Panc1 (cell line): ENCODE results near the gene UBN2. TPM values are rescaled to one million over a fixed set of nuclear protein-coding genes. Genes with fewer than 3 reads are reported as not detected.
"Not testable (repeated sequence)": the region's sequence is repeated elsewhere in the genome, so short reads cannot be mapped to it uniquely, and the experiment has no call there.

Experiments used
- ATAC-seq: fragments of 200-7000 bp; cut with Tn5 transposase; 2 replicates; pipeline ENCODE4 v1.9.1; 2020; ENCODE audit warnings: mild to moderate bottlenecking, moderate library complexity
- BruUV-seq: library from RNA; stranded (reverse); fragments of 400-500 nt; replicated peaks from 2 replicates; lab custom pipeline; 2021; lab: Mats Ljungman, UMichigan
- CTCF ChIA-PET: fragments of 300-600 bp; sonication (Branson Sonifier 250); formaldehyde crosslinking; loops from one replicate; lab custom pipeline; 2022; ENCODE audit warnings: antibody characterized with exemption; lab: Charles Lee
- POLR2A ChIA-PET: fragments of 300-600 bp; sonication (Branson Sonifier 250); formaldehyde crosslinking; loops from one replicate; lab custom pipeline; 2022; ENCODE audit warnings: antibody characterized with exemption; lab: Charles Lee
- DNase-seq: peaks from one replicate; pipeline ENCODE4 v3.0.0-alpha.2; 2010; ENCODE audit warnings: low read depth, low spot score
- H3K27ac ChIP-seq: 2 replicates; pipeline ENCODE4 v1.5.1; 2011; ENCODE audit warnings: mild to moderate bottlenecking, low read length, inconsistent platforms
- H3K27me3 ChIP-seq: fragments of 200-500 bp; sonication (Bioruptor generic); 2 replicates; pipeline ENCODE4 v1.6.0; 2014; ENCODE audit warnings: low read length, inconsistent platforms; ENCODE audit not compliant: control insufficient read depth, insufficient read depth
- H3K36me3 ChIP-seq: fragments of 200-500 bp; sonication (Bioruptor generic); 2 replicates; pipeline ENCODE4 v1.5.1; 2014; ENCODE audit warnings: inconsistent platforms, mild to moderate bottlenecking, low read length, moderate library complexity; ENCODE audit not compliant: control insufficient read depth, insufficient read depth
- H3K4me1 ChIP-seq: 2 replicates; pipeline ENCODE4 v1.5.1; 2011; ENCODE audit warnings: inconsistent platforms, mild to moderate bottlenecking, low read length, moderate library complexity; ENCODE audit not compliant: control insufficient read depth, insufficient read depth
- H3K4me3 ChIP-seq, 2 experiments: 2 replicates each; pipeline ENCODE4 v1.5.1; 2011 to 2012; ENCODE audit warnings: low read depth in 2 of 2, low read length in 2 of 2, mild to moderate bottlenecking in 2 of 2, inconsistent platforms in 1 of 2, moderate library complexity in 1 of 2
- H3K9me3 ChIP-seq: fragments of 200-500 bp; sonication (Bioruptor generic); 2 replicates; pipeline ENCODE4 v1.5.1; 2014; ENCODE audit warnings: low read depth, mild to moderate bottlenecking, inconsistent platforms, low read length, moderate library complexity; ENCODE audit not compliant: control insufficient read depth, insufficient read depth
- POLR2AphosphoS5 ChIP-seq: IDR thresholded peaks from 2 replicates; pipeline ENCODE4 v1.6.1; 2012; ENCODE audit warnings: mild to moderate bottlenecking, low read depth, low read length, moderate library complexity
- SIN3A ChIP-seq: IDR thresholded peaks from 2 replicates; pipeline ENCODE4 v1.6.1; 2012; ENCODE audit warnings: low read depth, mild to moderate bottlenecking, low read length, moderate library complexity, borderline replicate concordance; ENCODE audit not compliant: insufficient read depth
- TCF7L2 ChIP-seq: IDR thresholded peaks from 2 replicates; pipeline ENCODE4 v1.6.1; 2011; ENCODE audit warnings: mild to moderate bottlenecking, low read depth, low read length, inconsistent platforms
- in situ Hi-C: cut with HindIII; loops from 2 replicates; pipeline ENCODE4 v1.10.0; 2016; ENCODE audit warnings: low sequenced_read_pairs, low pct_unique_long_range_greater_than_20kb
- intact Hi-C: fragments of 100-400 bp; cut with micrococcal nuclease; formaldehyde crosslinking; loops from one replicate; pipeline ENCODE4 v1.10.0; 2022; ENCODE audit not compliant: unreplicated experiment
- total RNA-seq: library from RNA; stranded (reverse); gene quantifications from one replicate; pipeline ENCODE4 v1.2.1, GENCODE V29; 2021; ENCODE audit not compliant: unreplicated experiment
- TF ChIP-seq, protein P1 (sequence below), 2 experiments: IDR thresholded peaks; 2 replicates each; pipeline ENCODE4 v1.6.1; 2011 to 2012; ENCODE audit warnings: low read depth in 2 of 2, control low read depth in 1 of 2, low read length in 1 of 2, mild to moderate bottlenecking in 1 of 2, moderate library complexity in 1 of 2; ENCODE audit not compliant: insufficient read depth in 1 of 2
- TF ChIP-seq, protein P2 (sequence below): fragments of 450-650 bp; IDR thresholded peaks from 2 replicates; pipeline ENCODE4 v1.5.1; 2017; ENCODE audit warnings: mild to moderate bottlenecking

The UBN2 gene
- total RNA-seq, 1 experiment from 2014 or later, result 14.0 TPM

DNA sequence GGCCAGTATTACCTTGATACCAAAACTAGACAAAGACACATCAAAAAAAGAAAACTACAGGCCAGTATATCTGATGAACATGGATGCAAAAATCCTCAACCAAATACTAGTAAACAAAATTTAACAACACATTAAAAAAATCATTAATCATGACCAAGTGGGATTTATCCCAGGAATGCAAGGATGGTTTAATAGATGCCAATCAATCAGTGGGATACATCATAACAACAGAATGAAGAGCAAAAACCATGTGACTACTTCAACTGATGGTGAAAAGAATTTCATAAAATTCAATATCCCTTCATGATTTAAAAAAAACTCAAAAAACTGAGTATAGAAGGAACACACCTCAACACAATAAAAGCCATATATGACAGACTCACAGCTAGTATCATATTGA, 25.2 kb upstream of the UBN2 start:
- no TSS peak for BruUV-seq
- H3K27me3 ChIP-seq, result no peaks in the 10 kb centered on the region; the same call in 1 of the 2 replicates
- DNase-seq (no peak), ATAC-seq (no peak)
- H3K4me3 ChIP-seq, result no peak overlapping the region
- H3K36me3 ChIP-seq, result no peaks in the 10 kb centered on the region
- no peak overlapping the region for H3K27ac ChIP-seq
- ChIA-PET CTCF (no interaction called here), POLR2A (no interaction called here)
- in situ Hi-C loops (no loop called here), intact Hi-C loops (no loop called here)
- H3K9me3 ChIP-seq, result no peaks in the 10 kb centered on the region
- H3K4me1 ChIP-seq, result no peaks in the 10 kb centered on the region
- TF ChIP-seq POLR2AphosphoS5 (no peak), SIN3A (no peak), TCF7L2 (no peak)
- TF ChIP-seq, protein P1, sequence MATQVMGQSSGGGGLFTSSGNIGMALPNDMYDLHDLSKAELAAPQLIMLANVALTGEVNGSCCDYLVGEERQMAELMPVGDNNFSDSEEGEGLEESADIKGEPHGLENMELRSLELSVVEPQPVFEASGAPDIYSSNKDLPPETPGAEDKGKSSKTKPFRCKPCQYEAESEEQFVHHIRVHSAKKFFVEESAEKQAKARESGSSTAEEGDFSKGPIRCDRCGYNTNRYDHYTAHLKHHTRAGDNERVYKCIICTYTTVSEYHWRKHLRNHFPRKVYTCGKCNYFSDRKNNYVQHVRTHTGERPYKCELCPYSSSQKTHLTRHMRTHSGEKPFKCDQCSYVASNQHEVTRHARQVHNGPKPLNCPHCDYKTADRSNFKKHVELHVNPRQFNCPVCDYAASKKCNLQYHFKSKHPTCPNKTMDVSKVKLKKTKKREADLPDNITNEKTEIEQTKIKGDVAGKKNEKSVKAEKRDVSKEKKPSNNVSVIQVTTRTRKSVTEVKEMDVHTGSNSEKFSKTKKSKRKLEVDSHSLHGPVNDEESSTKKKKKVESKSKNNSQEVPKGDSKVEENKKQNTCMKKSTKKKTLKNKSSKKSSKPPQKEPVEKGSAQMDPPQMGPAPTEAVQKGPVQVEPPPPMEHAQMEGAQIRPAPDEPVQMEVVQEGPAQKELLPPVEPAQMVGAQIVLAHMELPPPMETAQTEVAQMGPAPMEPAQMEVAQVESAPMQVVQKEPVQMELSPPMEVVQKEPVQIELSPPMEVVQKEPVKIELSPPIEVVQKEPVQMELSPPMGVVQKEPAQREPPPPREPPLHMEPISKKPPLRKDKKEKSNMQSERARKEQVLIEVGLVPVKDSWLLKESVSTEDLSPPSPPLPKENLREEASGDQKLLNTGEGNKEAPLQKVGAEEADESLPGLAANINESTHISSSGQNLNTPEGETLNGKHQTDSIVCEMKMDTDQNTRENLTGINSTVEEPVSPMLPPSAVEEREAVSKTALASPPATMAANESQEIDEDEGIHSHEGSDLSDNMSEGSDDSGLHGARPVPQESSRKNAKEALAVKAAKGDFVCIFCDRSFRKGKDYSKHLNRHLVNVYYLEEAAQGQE (IDR thresholded peaks at IDR 0.05; ENCODE audit: insufficient read depth in 1 of 2, low read depth in 2 of 2, low read length in 1 of 2), result no peak
- TF ChIP-seq, protein P2, sequence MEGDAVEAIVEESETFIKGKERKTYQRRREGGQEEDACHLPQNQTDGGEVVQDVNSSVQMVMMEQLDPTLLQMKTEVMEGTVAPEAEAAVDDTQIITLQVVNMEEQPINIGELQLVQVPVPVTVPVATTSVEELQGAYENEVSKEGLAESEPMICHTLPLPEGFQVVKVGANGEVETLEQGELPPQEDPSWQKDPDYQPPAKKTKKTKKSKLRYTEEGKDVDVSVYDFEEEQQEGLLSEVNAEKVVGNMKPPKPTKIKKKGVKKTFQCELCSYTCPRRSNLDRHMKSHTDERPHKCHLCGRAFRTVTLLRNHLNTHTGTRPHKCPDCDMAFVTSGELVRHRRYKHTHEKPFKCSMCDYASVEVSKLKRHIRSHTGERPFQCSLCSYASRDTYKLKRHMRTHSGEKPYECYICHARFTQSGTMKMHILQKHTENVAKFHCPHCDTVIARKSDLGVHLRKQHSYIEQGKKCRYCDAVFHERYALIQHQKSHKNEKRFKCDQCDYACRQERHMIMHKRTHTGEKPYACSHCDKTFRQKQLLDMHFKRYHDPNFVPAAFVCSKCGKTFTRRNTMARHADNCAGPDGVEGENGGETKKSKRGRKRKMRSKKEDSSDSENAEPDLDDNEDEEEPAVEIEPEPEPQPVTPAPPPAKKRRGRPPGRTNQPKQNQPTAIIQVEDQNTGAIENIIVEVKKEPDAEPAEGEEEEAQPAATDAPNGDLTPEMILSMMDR, result no peak

DNA sequence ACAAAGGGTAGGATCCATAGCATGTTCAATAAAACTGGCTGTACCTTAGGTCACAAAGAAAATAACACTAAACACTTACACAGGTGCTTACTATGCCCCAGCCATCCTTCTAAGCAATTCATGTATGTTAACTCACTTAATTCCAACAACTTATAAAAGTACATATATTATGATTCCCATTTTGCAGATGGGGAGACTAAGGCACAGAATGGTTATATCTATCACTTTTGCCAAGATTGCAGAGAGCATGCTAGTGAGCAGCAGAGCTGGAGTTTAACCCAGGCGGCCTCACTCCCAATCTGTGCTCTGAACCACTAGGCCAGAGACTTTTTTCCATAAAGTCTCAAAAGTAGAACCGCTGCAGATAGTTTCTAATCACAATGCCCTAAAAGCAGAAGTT, 18.9 kb upstream of the UBN2 start:
- H3K4me1 ChIP-seq, result no peaks in the 10 kb centered on the region
- in situ Hi-C loops (no loop called here), intact Hi-C loops (no loop called here)
- no peak for DNase-seq
- no peaks in the 10 kb centered on the region for H3K36me3 ChIP-seq
- CTCF ChIA-PET, result no interaction called here
- no peak for ATAC-seq
- no peak overlapping the region for H3K4me3 ChIP-seq
- no TSS peak for BruUV-seq
- no peaks in the 10 kb centered on the region; the same call in 1 of the 2 replicates for H3K27me3 ChIP-seq
- TF ChIP-seq POLR2AphosphoS5 (no peak), SIN3A (no peak), TCF7L2 (no peak)
- TF ChIP-seq, protein P1 (IDR thresholded peaks at IDR 0.05; ENCODE audit: insufficient read depth in 1 of 2, low read depth in 2 of 2, low read length in 1 of 2), result no peak
- TF ChIP-seq, protein P2, result no peak
- POLR2A ChIA-PET, result interaction anchor here (0.6 kb wide), 1 partner anchor 77 kb away, joined by 15 read pairs; no protein-coding TSS in a partner anchor
- no peaks in the 10 kb centered on the region for H3K9me3 ChIP-seq
- H3K27ac ChIP-seq, result no peak overlapping the region

DNA sequence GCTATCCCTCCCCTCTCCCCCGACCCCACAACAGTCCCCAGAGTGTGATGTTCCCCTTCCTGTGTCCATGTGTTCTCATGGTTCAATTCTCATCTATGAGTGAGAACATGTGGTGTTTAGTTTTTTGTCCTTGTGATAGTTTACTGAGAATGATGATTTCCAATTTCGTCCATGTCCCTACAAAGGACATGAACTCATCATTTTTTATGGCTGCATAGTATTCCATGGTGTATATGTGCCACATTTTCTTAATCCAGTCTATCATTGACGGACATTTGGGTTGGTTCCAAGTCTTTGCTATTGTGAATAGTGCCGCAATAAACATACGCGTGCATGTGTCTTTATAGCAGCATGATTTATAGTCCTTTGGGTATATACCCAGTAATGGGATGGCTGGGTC, 17.5 kb upstream of the UBN2 start:
- H3K4me3 ChIP-seq, ATAC-seq, H3K36me3 ChIP-seq, intact Hi-C loops, POLR2A ChIA-PET, H3K4me1 ChIP-seq, in situ Hi-C loops, H3K27ac ChIP-seq, BruUV-seq, DNase-seq, H3K27me3 ChIP-seq, CTCF ChIA-PET, H3K9me3 ChIP-seq: not testable (repeated sequence)
